ENCODE results near the gene PPP2R5C.

Gene PPP2R5C

GRCh38 chr14:101835566-101835965 is 74.1 kb downstream of the PPP2R5C start:
- H3K27me3 Mint-ChIP-seq, result no peaks in the 10 kb centered on the region
- H3K36me3 Mint-ChIP-seq (ENCODE audit: insufficient read depth), result peaks cover 80% of the 10 kb centered on the region
- H3K9me3 Mint-ChIP-seq, result no peaks in the 10 kb centered on the region
- peaks cover 84% of the 10 kb centered on the region for H3K4me1 Mint-ChIP-seq
- DNase-seq (ENCODE audit: low spot score in 2 of 2) (no peak), ATAC-seq (replicated peaks; ENCODE audit: extremely low read depth, poor library complexity, severe bottlenecking) (no peak)
- H3K4me3 Mint-ChIP-seq, result peak overlapping the region; percentile 55
- H3K27ac Mint-ChIP-seq (ENCODE audit: low read depth), result peak overlapping the region; percentile 97

- no peaks in the 10 kb centered on the region for H3K9me3 Mint-ChIP-seq
- H3K4me3 Mint-ChIP-seq, result peak overlapping the region; percentile 16
- peak overlapping the region; percentile 97 for H3K27ac Mint-ChIP-seq (ENCODE audit: low read depth)
- peaks cover 85% of the 10 kb centered on the region for H3K4me1 Mint-ChIP-seq
- no peak for DNase-seq (ENCODE audit: low spot score in 2 of 2)
- peaks cover 82% of the 10 kb centered on the region for H3K36me3 Mint-ChIP-seq (ENCODE audit: insufficient read depth)
- H3K27me3 Mint-ChIP-seq, result no peaks in the 10 kb centered on the region
- no peak for ATAC-seq (replicated peaks; ENCODE audit: extremely low read depth, poor library complexity, severe bottlenecking)
Measured at GRCh38 chr14:101836135-101836534, 74.6 kb downstream of the PPP2R5C start.

GRCh38 chr14:101838476-101838875 is 77.0 kb downstream of the PPP2R5C start:
- H3K9me3 Mint-ChIP-seq, result no peaks in the 10 kb centered on the region
- peaks cover 68% of the 10 kb centered on the region for H3K36me3 Mint-ChIP-seq (ENCODE audit: insufficient read depth)
- H3K4me1 Mint-ChIP-seq, result peaks cover 85% of the 10 kb centered on the region
- DNase-seq (ENCODE audit: low spot score in 2 of 2) (no peak), ATAC-seq (replicated peaks; ENCODE audit: extremely low read depth, poor library complexity, severe bottlenecking) (peak; percentile 5)
- H3K27ac Mint-ChIP-seq (ENCODE audit: low read depth), result peak overlapping the region; percentile 97
- peak overlapping the region; percentile 48 for H3K4me3 Mint-ChIP-seq
- no peaks in the 10 kb centered on the region for H3K27me3 Mint-ChIP-seq

GRCh38 chr14:101839236-101839635 is 77.7 kb downstream of the PPP2R5C start:
- peaks cover 91% of the 10 kb centered on the region for H3K4me1 Mint-ChIP-seq
- DNase-seq (ENCODE audit: low spot score in 2 of 2) (no peak), ATAC-seq (replicated peaks; ENCODE audit: extremely low read depth, poor library complexity, severe bottlenecking) (peak; percentile 60)
- H3K36me3 Mint-ChIP-seq (ENCODE audit: insufficient read depth), result peaks cover 70% of the 10 kb centered on the region
- H3K27me3 Mint-ChIP-seq, result no peaks in the 10 kb centered on the region
- peak overlapping the region; percentile 97 for H3K27ac Mint-ChIP-seq (ENCODE audit: low read depth)
- peak overlapping the region; percentile 67 for H3K4me3 Mint-ChIP-seq
- no peaks in the 10 kb centered on the region for H3K9me3 Mint-ChIP-seq

GRCh38 chr14:101839661-101840060 is 78.2 kb downstream of the PPP2R5C start:
- Mint-ChIP-seq H3K27ac (ENCODE audit: low read depth) (peak overlapping the region; percentile 97), H3K4me1 (peaks cover 91% of the 10 kb centered on the region), H3K36me3 (ENCODE audit: insufficient read depth) (peaks cover 69% of the 10 kb centered on the region), H3K9me3 (no peaks in the 10 kb centered on the region), H3K27me3 (no peaks in the 10 kb centered on the region), H3K4me3 (peak overlapping the region; percentile 67)
- ATAC-seq (replicated peaks; ENCODE audit: extremely low read depth, poor library complexity, severe bottlenecking), result no peak
- no peak for DNase-seq (ENCODE audit: low spot score in 2 of 2)

- H3K27me3 Mint-ChIP-seq, result no peaks in the 10 kb centered on the region
- H3K36me3 Mint-ChIP-seq (ENCODE audit: insufficient read depth), result peaks cover 66% of the 10 kb centered on the region
- peaks cover 86% of the 10 kb centered on the region for H3K4me1 Mint-ChIP-seq
- DNase-seq (ENCODE audit: low spot score in 2 of 2) (no peak), ATAC-seq (replicated peaks; ENCODE audit: extremely low read depth, poor library complexity, severe bottlenecking) (no peak)
- H3K27ac Mint-ChIP-seq (ENCODE audit: low read depth), result peak overlapping the region; percentile 97
- peak overlapping the region; percentile 67 for H3K4me3 Mint-ChIP-seq
- no peaks in the 10 kb centered on the region for H3K9me3 Mint-ChIP-seq
Measured at GRCh38 chr14:101840649-101841369, 79.3 kb downstream of the PPP2R5C start.

GRCh38 chr14:101843038-101843437 is 81.5 kb downstream of the PPP2R5C start:
- ATAC-seq (replicated peaks; ENCODE audit: extremely low read depth, poor library complexity, severe bottlenecking), result no peak
- peak overlapping the region; percentile 97 for H3K27ac Mint-ChIP-seq (ENCODE audit: low read depth)
- no peak overlapping the region for H3K4me3 Mint-ChIP-seq
- peaks cover 88% of the 10 kb centered on the region for H3K4me1 Mint-ChIP-seq
- H3K36me3 Mint-ChIP-seq (ENCODE audit: insufficient read depth), result peaks cover 64% of the 10 kb centered on the region
- DNase-seq (ENCODE audit: low spot score in 2 of 2), result no peak
- H3K9me3 Mint-ChIP-seq, result no peaks in the 10 kb centered on the region
- H3K27me3 Mint-ChIP-seq, result no peaks in the 10 kb centered on the region

GRCh38 chr14:101843665-101844064 is 82.2 kb downstream of the PPP2R5C start:
- peaks cover 88% of the 10 kb centered on the region for H3K4me1 Mint-ChIP-seq
- H3K4me3 Mint-ChIP-seq, result peak overlapping the region; percentile 33
- peaks cover 63% of the 10 kb centered on the region for H3K36me3 Mint-ChIP-seq (ENCODE audit: insufficient read depth)
- peak overlapping the region; percentile 88 for H3K27ac Mint-ChIP-seq (ENCODE audit: low read depth)
- H3K27me3 Mint-ChIP-seq, result no peaks in the 10 kb centered on the region
- peak; percentile 82 for ATAC-seq (replicated peaks; ENCODE audit: extremely low read depth, poor library complexity, severe bottlenecking)
- H3K9me3 Mint-ChIP-seq, result no peaks in the 10 kb centered on the region
- peak in 1 of 2 donors; percentile 64 for DNase-seq (ENCODE audit: low spot score in 2 of 2)

GRCh38 chr14:101844219-101844618 is 82.7 kb downstream of the PPP2R5C start:
- ATAC-seq (replicated peaks; ENCODE audit: extremely low read depth, poor library complexity, severe bottlenecking) (no peak), DNase-seq (ENCODE audit: low spot score in 2 of 2) (no peak)
- no peaks in the 10 kb centered on the region for H3K9me3 Mint-ChIP-seq

GRCh38 chr14:101844751-101845150 is 83.2 kb downstream of the PPP2R5C start:
- Mint-ChIP-seq H3K4me3 (peak overlapping the region; percentile 33), H3K4me1 (peaks cover 88% of the 10 kb centered on the region), H3K27ac (ENCODE audit: low read depth) (peak overlapping the region; percentile 88), H3K9me3 (no peaks in the 10 kb centered on the region), H3K27me3 (no peaks in the 10 kb centered on the region), H3K36me3 (ENCODE audit: insufficient read depth) (peaks cover 56% of the 10 kb centered on the region)
- no peak for ATAC-seq (replicated peaks; ENCODE audit: extremely low read depth, poor library complexity, severe bottlenecking)
- no peak for DNase-seq (ENCODE audit: low spot score in 2 of 2)

More at GRCh38 chr14:101844219-101844618, 82.7 kb downstream of the PPP2R5C start:
- H3K27me3 Mint-ChIP-seq, result no peaks in the 10 kb centered on the region
- H3K4me1 Mint-ChIP-seq, result peaks cover 88% of the 10 kb centered on the region
- H3K4me3 Mint-ChIP-seq, result peak overlapping the region; percentile 33
- H3K36me3 Mint-ChIP-seq (ENCODE audit: insufficient read depth), result peaks cover 59% of the 10 kb centered on the region
- peak overlapping the region; percentile 88 for H3K27ac Mint-ChIP-seq (ENCODE audit: low read depth)

GRCh38 chr14:101845496-101845895 is 84.0 kb downstream of the PPP2R5C start:
- Mint-ChIP-seq H3K27me3 (no peaks in the 10 kb centered on the region), H3K27ac (ENCODE audit: low read depth) (peak overlapping the region; percentile 88), H3K4me3 (no peak overlapping the region), H3K9me3 (no peaks in the 10 kb centered on the region), H3K4me1 (peaks cover 88% of the 10 kb centered on the region), H3K36me3 (ENCODE audit: insufficient read depth) (peaks cover 51% of the 10 kb centered on the region)
- no peak for DNase-seq (ENCODE audit: low spot score in 2 of 2)
- ATAC-seq (replicated peaks; ENCODE audit: extremely low read depth, poor library complexity, severe bottlenecking), result no peak

- H3K27ac Mint-ChIP-seq (ENCODE audit: low read depth), result peak overlapping the region; percentile 88
- DNase-seq (ENCODE audit: low spot score in 2 of 2), result no peak
- no peaks in the 10 kb centered on the region for H3K9me3 Mint-ChIP-seq
- peaks cover 88% of the 10 kb centered on the region for H3K4me1 Mint-ChIP-seq
- H3K36me3 Mint-ChIP-seq (ENCODE audit: insufficient read depth), result peaks cover 47% of the 10 kb centered on the region
- no peak overlapping the region for H3K4me3 Mint-ChIP-seq
- ATAC-seq (replicated peaks; ENCODE audit: extremely low read depth, poor library complexity, severe bottlenecking), result no peak
- H3K27me3 Mint-ChIP-seq, result no peaks in the 10 kb centered on the region
Measured at GRCh38 chr14:101845896-101846295, 84.4 kb downstream of the PPP2R5C start.

GRCh38 chr14:101849125-101849524 is 87.6 kb downstream of the PPP2R5C start:
- Mint-ChIP-seq H3K4me3 (peak overlapping the region; percentile 16), H3K4me1 (peaks cover 90% of the 10 kb centered on the region), H3K9me3 (no peaks in the 10 kb centered on the region), H3K27ac (ENCODE audit: low read depth) (peak overlapping the region; percentile 68), H3K27me3 (no peaks in the 10 kb centered on the region), H3K36me3 (ENCODE audit: insufficient read depth) (peaks cover 37% of the 10 kb centered on the region)
- ATAC-seq (replicated peaks; ENCODE audit: extremely low read depth, poor library complexity, severe bottlenecking) (peak; percentile 8), DNase-seq (ENCODE audit: low spot score in 2 of 2) (no peak)

Data from central memory CD8-positive, alpha-beta T cell (primary cell).